GM12873 (cell line): ENCODE data around the gene RHOC.

Source experiments
- CTCF ChIP-seq: IDR thresholded peaks from 2 replicates; pipeline ENCODE4 v1.5.1; 2012; ENCODE audit warnings: low read depth, mild to moderate bottlenecking, moderate library complexity, low read length, control low read depth; ENCODE audit not compliant: insufficient read depth; ENCODE audit errors: missing control alignments

Gene RHOC

GRCh38 chr1:112702067-112702395 lies 4.9 kb downstream of the RHOC start:
- no peak for TF ChIP-seq CTCF

GRCh38 chr1:112701227-112702066 lies 5.5 kb downstream of the RHOC start:
- TF ChIP-seq CTCF, result no peak

GRCh38 chr1:112700290-112701226 lies 6.4 kb downstream of the RHOC start:
- no peak for TF ChIP-seq CTCF

- TF ChIP-seq CTCF, result no peak
These were observed 7.3 kb downstream of the RHOC start for GRCh38 chr1:112699425-112700144.

GRCh38 chr1:112698366-112699310 lies 8.3 kb downstream of the RHOC start:
- TF ChIP-seq CTCF, result no peak

- TF ChIP-seq CTCF, result no peak
These were observed 9.1 kb downstream of the RHOC start for GRCh38 chr1:112697781-112698201.
